NCI-H748 treated with DMSO at 0.1 percent for 48 hours (cell line): ENCODE measurements around the gene MRM2.

Source experiments
- DNase-seq: peaks from one replicate; lab custom pipeline; 2025; lab: John Stamatoyannopoulos, UW

MRM2 gene

GRCh38 chr7:2203766-2204300 lies 38.2 kb downstream of the MRM2 start:
- DNase-seq = no peak

- no peak for DNase-seq
Measured at GRCh38 chr7:2202901-2203765, 38.9 kb downstream of the MRM2 start.

- no peak for DNase-seq
Measured at GRCh38 chr7:2202361-2202761, 39.6 kb downstream of the MRM2 start.

GRCh38 chr7:2201686-2202360 lies 40.2 kb downstream of the MRM2 start:
- DNase-seq = no peak

GRCh38 chr7:2201128-2201527 lies 40.9 kb downstream of the MRM2 start:
- no peak for DNase-seq

- DNase-seq = no peak
Measured at GRCh38 chr7:2200584-2200980, 41.4 kb downstream of the MRM2 start.

GRCh38 chr7:2199956-2200583 lies 41.9 kb downstream of the MRM2 start:
- DNase-seq = no peak

- DNase-seq = no peak
Measured at GRCh38 chr7:2199528-2199927, 42.5 kb downstream of the MRM2 start.

- no peak for DNase-seq
Measured at GRCh38 chr7:2198760-2199159, 43.2 kb downstream of the MRM2 start.

GRCh38 chr7:2198206-2198605 lies 43.8 kb downstream of the MRM2 start:
- no peak for DNase-seq

- no peak for DNase-seq
Measured at GRCh38 chr7:2197436-2198155, 44.4 kb downstream of the MRM2 start.

GRCh38 chr7:2196381-2197378 lies 45.3 kb downstream of the MRM2 start:
- DNase-seq = no peak

- DNase-seq = no peak
Measured at GRCh38 chr7:2195400-2196246, 46.4 kb downstream of the MRM2 start.

GRCh38 chr7:2193575-2194305 lies 48.3 kb downstream of the MRM2 start:
- no peak for DNase-seq

- DNase-seq = peak; percentile 90
Measured at GRCh38 chr7:2192831-2193534, 49.0 kb downstream of the MRM2 start.

- no peak for DNase-seq
Measured at GRCh38 chr7:2191016-2191415, 51.0 kb downstream of the MRM2 start.

- DNase-seq = peak; percentile 13
Measured at GRCh38 chr7:2190531-2190930, 51.5 kb downstream of the MRM2 start.

- DNase-seq = no peak
Measured at GRCh38 chr7:2186166-2186565, 55.8 kb downstream of the MRM2 start.

GRCh38 chr7:2185715-2186114 lies 56.3 kb downstream of the MRM2 start:
- DNase-seq = no peak
